Gastrocnemius medialis (tissue), 4 donors: Measurements from ENCODE around the gene MBD1. TPM values are rescaled to one million over a fixed set of nuclear protein-coding genes. Genes with fewer than 3 reads are reported as not detected.
A peak's percentile ranks its signal among the peaks of the same experiment; 100 is the strongest.

ENCODE experiments used
- ATAC-seq, 2 donors: fragments of 150-250 bp; one replicate each; pipeline ENCODE4 v1.9.1; 2016
- DNase-seq, 2 donors: peaks; one replicate each; pipeline ENCODE4 v3.0.0-alpha.2; 2019
- H3K27ac ChIP-seq, 4 donors: fragments of 200-600 bp; sonication (generic); 1 replicate in 1 of 4; 2 replicates in 3 of 4; pipeline ENCODE4 v1.5.1; 2016 to 2018; ENCODE audit warnings: mild to moderate bottlenecking in 2 of 4, moderate library complexity in 1 of 4
- H3K27me3 ChIP-seq, 3 donors: fragments of 200-600 bp; sonication (generic) in 2 of 3; 1 replicate in 1 of 3; 2 replicates in 2 of 3; pipeline versions ENCODE4 v1.5.1 to v1.6.0; 2016 to 2019; ENCODE audit warnings: mild to moderate bottlenecking in 1 of 3, moderate library complexity in 1 of 3
- H3K36me3 ChIP-seq, 2 donors: fragments of 200-600 bp; sonication (generic) in 1 of 2; one replicate each; pipeline ENCODE4 v1.5.1; 2017 to 2018
- H3K4me1 ChIP-seq, 2 donors: fragments of 200-600 bp; sonication (generic) in 1 of 2; one replicate each; pipeline ENCODE4 v1.5.1; 2016 to 2017; ENCODE audit warnings: mild to moderate bottlenecking in 2 of 2
- H3K4me3 ChIP-seq, 4 donors: fragments of 200-600 bp; sonication (generic) in 3 of 4; 1 replicate in 1 of 4; 2 replicates in 3 of 4; pipeline ENCODE4 v1.5.1; 2016 to 2019; ENCODE audit warnings: mild to moderate bottlenecking in 2 of 4
- H3K9me3 ChIP-seq, 3 donors: fragments of 200-600 bp; sonication (generic) in 2 of 3; 1 replicate in 1 of 3; 2 replicates in 2 of 3; pipeline ENCODE4 v1.5.1; 2016 to 2019
- CTCF ChIP-seq, 5 experiments: fragments of 450-650 bp in 3 of 5; fragments of 200-600 bp in 2 of 5; sonication (generic) in 2 of 5; IDR thresholded peaks in 4 of 5; conservative IDR thresholded peaks in 1 of 5; 1 replicate in 4 of 5; 2 replicates in 1 of 5; pipeline ENCODE4 v1.5.1; 2016 to 2019; ENCODE audit warnings: antibody characterized with exemption in 5 of 5, mild to moderate bottlenecking in 3 of 5, moderate library complexity in 3 of 5
- POLR2A ChIP-seq, 2 donors: fragments of 450-650 bp; IDR thresholded peaks; one replicate each; pipeline ENCODE4 v1.6.1; 2017; ENCODE audit warnings: antibody characterized with exemption in 2 of 2, mild to moderate bottlenecking in 2 of 2, moderate library complexity in 2 of 2
- in situ Hi-C, 4 donors: fragments of 200-750 bp; cut with MboI; loops; one replicate each; pipeline versions ENCODE4 v1.15.0 to v1.8.0; 2017; ENCODE audit warnings: low sequenced_read_pairs in 4 of 4
- intact Hi-C: fragments of 100-400 bp; cut with DNase I; formaldehyde crosslinking; loops from one replicate; pipeline ENCODE4 v1.15.1; 2023; ENCODE audit warnings: low total_unique reads
- total RNA-seq, 4 donors: library from RNA; depleted of rRNA; stranded (reverse); fragments of >200 nt; gene quantifications; one replicate each; pipeline versions ENCODE4 v1.1.0 to v1.2.3, GENCODE V29; 2016

MBD1 gene
- total RNA-seq, 4 donors from 2014 or later, result 80.4 to 127 (median 103) TPM

DNA sequence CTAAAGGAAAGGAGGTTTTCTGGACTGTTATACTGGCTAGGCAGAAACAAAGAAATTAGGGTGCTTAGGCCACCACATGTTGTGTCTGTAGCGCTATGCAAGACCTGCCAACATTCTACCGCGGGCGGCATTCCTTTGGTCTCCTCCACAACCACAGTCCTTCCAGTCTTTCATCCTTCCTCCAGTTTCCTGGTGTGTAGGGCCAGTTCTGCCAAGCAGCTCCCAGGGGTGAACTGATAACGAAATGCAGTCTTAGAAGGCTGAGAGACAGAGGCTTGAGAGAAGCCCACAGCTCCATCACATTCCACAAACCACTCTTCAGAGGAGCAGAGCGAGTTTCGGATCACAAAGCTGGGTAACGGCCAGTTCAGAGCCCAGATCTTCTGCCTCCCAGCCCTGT, 25.6 kb upstream of the MBD1 start:
- intact Hi-C loops (no loop called here), in situ Hi-C loops (no loop called here)
- Histone ChIP-seq H3K27me3 (peaks cover 0 to 28% (median 5%) of the 10 kb centered on the region in 3 donors), H3K4me3 (peak overlapping the region in 2 of 4 donors; percentile 52 to 58), H3K4me1 (peaks cover 3 to 6% of the 10 kb centered on the region in 2 donors), H3K9me3 (no peaks in the 10 kb centered on the region), H3K27ac (no peak overlapping the region), H3K36me3 (no peaks in the 10 kb centered on the region)
- no peak for TF ChIP-seq POLR2A (IDR thresholded peaks at IDR 0.05)
- DNase-seq (no peak), ATAC-seq (no peak)

- Histone ChIP-seq H3K27me3 (peaks cover 18 to 51% (median 18%) of the 10 kb centered on the region in 3 donors), H3K9me3 (no peaks in the 10 kb centered on the region), H3K4me3 (no peak overlapping the region), H3K4me1 (peaks cover 0 to 9% of the 10 kb centered on the region in 2 donors), H3K27ac (no peak overlapping the region), H3K36me3 (no peaks in the 10 kb centered on the region)
- no peak for DNase-seq
- TF ChIP-seq CTCF (IDR thresholded peaks at IDR 0.05 in 4 of 5, conservative IDR thresholded peaks at IDR 0.05 in 1 of 5), result no peak
- TF ChIP-seq POLR2A (IDR thresholded peaks at IDR 0.05), result no peak
- in situ Hi-C loops (no loop called here), intact Hi-C loops (no loop called here)
- ATAC-seq, result no peak
Observed at GRCh38 chr18:50301074-50301473, 19.8 kb upstream of the MBD1 start.

GRCh38 chr18:50299626-50300388, 18.5 kb upstream of the MBD1 start:
- Histone ChIP-seq H3K27ac (no peak overlapping the region), H3K27me3 (peaks cover 18 to 45% (median 18%) of the 10 kb centered on the region in 3 donors), H3K9me3 (no peaks in the 10 kb centered on the region), H3K4me3 (no peak overlapping the region), H3K4me1 (peaks cover 0 to 9% of the 10 kb centered on the region in 2 donors), H3K36me3 (no peaks in the 10 kb centered on the region)
- intact Hi-C loops, result no loop called here
- in situ Hi-C loops, result loop anchor here in 3 of 4 donors (25.0 kb wide), 4 partner anchors 488 to 887 kb away; partner anchors contain the start of genes C18orf32 (in 3 of the 3), RPL17 (in 3 of the 3), ACAA2 (in 2 of the 3) and SMAD4 (in 2 of the 3)
- DNase-seq (no peak), ATAC-seq (no peak)
- TF ChIP-seq POLR2A (IDR thresholded peaks at IDR 0.05) (no peak), CTCF (IDR thresholded peaks at IDR 0.05 in 4 of 5, conservative IDR thresholded peaks at IDR 0.05 in 1 of 5) (no peak)

DNA sequence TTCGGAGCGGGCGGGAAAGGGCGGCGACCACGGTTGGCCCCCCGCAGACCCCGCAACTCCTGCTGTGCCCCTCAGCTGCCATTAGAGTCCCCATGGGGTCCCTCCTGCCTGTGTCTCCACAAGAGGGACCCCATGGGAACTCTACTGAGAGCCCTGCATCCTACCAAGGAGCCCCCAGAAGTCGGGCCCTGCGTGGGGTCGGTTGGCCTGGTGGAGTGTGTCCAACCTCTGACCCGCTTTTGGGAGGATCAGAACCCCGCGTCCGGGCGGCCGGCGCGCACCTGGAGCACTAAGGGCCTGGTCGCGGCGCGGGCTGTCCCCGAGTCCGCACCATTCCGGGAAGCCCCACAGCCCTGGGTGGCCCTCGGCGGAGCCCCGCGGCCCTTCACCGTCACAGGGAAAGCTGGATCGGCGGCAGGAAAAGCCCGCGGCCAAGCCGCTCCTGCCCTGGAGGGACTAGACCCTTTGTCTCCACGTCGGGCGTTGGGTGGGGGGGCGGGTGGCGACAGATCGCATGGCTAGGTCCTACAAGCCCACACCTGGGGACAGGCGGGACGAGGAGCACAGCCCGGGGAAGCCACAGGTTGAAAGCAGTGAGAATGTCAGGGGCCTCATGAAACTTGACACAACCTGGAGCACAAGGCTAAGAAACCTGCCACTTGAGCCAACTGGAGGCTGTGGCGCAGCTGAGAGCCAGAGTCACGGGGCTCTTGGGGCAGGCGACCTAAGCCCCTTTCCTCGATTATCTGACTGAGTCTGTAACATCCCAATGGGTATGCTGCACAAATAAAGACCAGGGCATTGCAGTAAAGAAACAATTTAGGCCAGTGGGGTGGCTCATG, 17.3 kb upstream of the MBD1 start:
- Histone ChIP-seq H3K36me3 (no peaks in the 10 kb centered on the region), H3K27ac (no peak overlapping the region), H3K27me3 (peaks cover 18 to 36% (median 18%) of the 10 kb centered on the region in 3 donors), H3K4me3 (peak overlapping the region; percentile 40 to 69 (median 53)), H3K9me3 (no peaks in the 10 kb centered on the region), H3K4me1 (peaks cover 0 to 9% of the 10 kb centered on the region in 2 donors)
- no peak for TF ChIP-seq CTCF (IDR thresholded peaks at IDR 0.05 in 4 of 5, conservative IDR thresholded peaks at IDR 0.05 in 1 of 5)
- TF ChIP-seq POLR2A (IDR thresholded peaks at IDR 0.05), result no peak
- in situ Hi-C loops (loop anchor here in 3 of 4 donors (25.0 kb wide), 4 partner anchors 486 to 889 kb away; partner anchors contain the start of genes C18orf32 (in 3 of the 3), RPL17 (in 3 of the 3), ACAA2 (in 2 of the 3) and SMAD4 (in 2 of the 3)), intact Hi-C loops (no loop called here)
- no peak for ATAC-seq
- DNase-seq, result no peak
